Ascending aorta (tissue), 2 donors: Measurements from ENCODE around the gene TRIM71. TPM values are rescaled to one million over a fixed set of nuclear protein-coding genes. Genes with fewer than 3 reads are reported as not detected.
"Not testable (repeated sequence)": the region's sequence is repeated elsewhere in the genome, so short reads cannot be mapped to it uniquely, and the experiment has no call there.

Experiments
- DNase-seq, 2 donors: peaks; one replicate each; pipeline ENCODE4 v3.0.0-alpha.2; 2019; ENCODE audit warnings: low spot score in 2 of 2
- H3K27ac ChIP-seq, 2 donors: fragments of 200-600 bp; sonication (generic); one replicate each; pipeline ENCODE4 v1.5.1; 2016 to 2017; ENCODE audit warnings: mild to moderate bottlenecking in 1 of 2
- H3K27me3 ChIP-seq: fragments of 200-600 bp; sonication (generic); one replicate; pipeline ENCODE4 v1.5.1; 2017
- H3K36me3 ChIP-seq, 2 donors: fragments of 200-600 bp; sonication (generic); one replicate each; pipeline ENCODE4 v1.5.1; 2016
- H3K4me1 ChIP-seq, 2 donors: fragments of 200-600 bp; sonication (generic); one replicate each; pipeline ENCODE4 v1.5.1; 2016 to 2017; ENCODE audit warnings: mild to moderate bottlenecking in 1 of 2
- H3K4me3 ChIP-seq, 2 donors: fragments of 200-600 bp; sonication (generic); one replicate each; pipeline ENCODE4 v1.5.1; 2016 to 2017; ENCODE audit warnings: mild to moderate bottlenecking in 1 of 2
- H3K9me3 ChIP-seq, 2 donors: fragments of 200-600 bp; sonication (generic); one replicate each; pipeline ENCODE4 v1.5.1; 2016
- CTCF ChIP-seq, 3 experiments: fragments of 200-600 bp in 2 of 3; fragments of 450-650 bp in 1 of 3; sonication (generic) in 2 of 3; IDR thresholded peaks; one replicate each; pipeline ENCODE4 v1.5.1; 2016 to 2019; ENCODE audit warnings: antibody characterized with exemption in 3 of 3, mild to moderate bottlenecking in 1 of 3, moderate library complexity in 1 of 3
- intact Hi-C: fragments of 100-400 bp; cut with DNase I; formaldehyde crosslinking; loops from one replicate; pipeline ENCODE4 v1.15.1; 2023
- total RNA-seq: library from RNA; depleted of rRNA; stranded (reverse); fragments of >200 nt; gene quantifications from one replicate; pipeline ENCODE4 v1.1.0, GENCODE V29; 2016

The TRIM71 gene
- total RNA-seq, 1 donor from 2014 or later: not detected

- no peak overlapping the region for H3K27ac ChIP-seq
- TF ChIP-seq CTCF (IDR thresholded peaks at IDR 0.05): no peak
- H3K4me1 ChIP-seq: no peaks in the 10 kb centered on the region
- no peaks in the 10 kb centered on the region for H3K27me3 ChIP-seq
- H3K9me3 ChIP-seq: no peaks in the 10 kb centered on the region
- no peak for DNase-seq
- intact Hi-C loops: no loop called here
- H3K36me3 ChIP-seq: no peaks in the 10 kb centered on the region
- no peak overlapping the region for H3K4me3 ChIP-seq
These were observed 35.4 kb upstream of the TRIM71 start for GRCh38 chr3:32782407-32782806.

GRCh38 chr3:32791833-32792232 lies 26.0 kb upstream of the TRIM71 start:
- H3K36me3 ChIP-seq: no peaks in the 10 kb centered on the region
- intact Hi-C loops: no loop called here
- H3K9me3 ChIP-seq: no peaks in the 10 kb centered on the region
- no peak for TF ChIP-seq CTCF (IDR thresholded peaks at IDR 0.05)
- no peaks in the 10 kb centered on the region for H3K4me1 ChIP-seq
- H3K4me3 ChIP-seq: no peak overlapping the region
- no peak overlapping the region for H3K27ac ChIP-seq
- H3K27me3 ChIP-seq: no peaks in the 10 kb centered on the region
- DNase-seq: no peak

- intact Hi-C loops: no loop called here
- Histone ChIP-seq H3K36me3 (no peaks in the 10 kb centered on the region), H3K9me3 (no peaks in the 10 kb centered on the region), H3K4me1 (no peaks in the 10 kb centered on the region), H3K4me3 (no peak overlapping the region), H3K27ac (no peak overlapping the region), H3K27me3 (no peaks in the 10 kb centered on the region)
- no peak for DNase-seq
- no peak for TF ChIP-seq CTCF (IDR thresholded peaks at IDR 0.05)
These were observed 23.1 kb upstream of the TRIM71 start for GRCh38 chr3:32794487-32795308.

GRCh38 chr3:32796384-32796950 lies 21.3 kb upstream of the TRIM71 start:
- H3K27ac ChIP-seq, DNase-seq, H3K36me3 ChIP-seq, H3K27me3 ChIP-seq, H3K4me3 ChIP-seq, intact Hi-C loops, H3K4me1 ChIP-seq, H3K9me3 ChIP-seq: not testable (repeated sequence)

- DNase-seq: no peak
- no peaks in the 10 kb centered on the region for H3K9me3 ChIP-seq
- no peak overlapping the region for H3K27ac ChIP-seq
- intact Hi-C loops: no loop called here
- H3K27me3 ChIP-seq: no peaks in the 10 kb centered on the region
- H3K4me1 ChIP-seq: no peaks in the 10 kb centered on the region
- no peak for TF ChIP-seq CTCF (IDR thresholded peaks at IDR 0.05)
- H3K4me3 ChIP-seq: no peak overlapping the region
- H3K36me3 ChIP-seq: no peaks in the 10 kb centered on the region
These were observed 20.0 kb upstream of the TRIM71 start for GRCh38 chr3:32797776-32798175.

- DNase-seq, H3K36me3 ChIP-seq, H3K9me3 ChIP-seq, H3K4me1 ChIP-seq, intact Hi-C loops, H3K27ac ChIP-seq, H3K27me3 ChIP-seq, H3K4me3 ChIP-seq: not testable (repeated sequence)
These were observed 16.4 kb upstream of the TRIM71 start for GRCh38 chr3:32801440-32801839.
